ENCODE results near the gene SPINT4.

Gene SPINT4

GRCh38 chr20:45764618-45765282, 42.6 kb downstream of the SPINT4 start:
- in situ Hi-C loops (cut with MboI; ENCODE audit: low sequenced_read_pairs) = loop anchor here (25.0 kb wide), 1 partner anchor 177 kb away; the partner anchor contains the start of gene WFDC8

- in situ Hi-C loops (cut with MboI; ENCODE audit: low sequenced_read_pairs) = loop anchor here (25.0 kb wide), 1 partner anchor 178 kb away; the partner anchor contains the start of gene WFDC8
Observed at GRCh38 chr20:45765307-45765875, 43.2 kb downstream of the SPINT4 start.

GRCh38 chr20:45765980-45766379, 43.8 kb downstream of the SPINT4 start:
- in situ Hi-C loops (cut with MboI; ENCODE audit: low sequenced_read_pairs) = loop anchor here (25.0 kb wide), 1 partner anchor 179 kb away; the partner anchor contains the start of gene WFDC8

- in situ Hi-C loops (cut with MboI; ENCODE audit: low sequenced_read_pairs) = loop anchor here (25.0 kb wide), 1 partner anchor 181 kb away; the partner anchor contains the start of gene WFDC8
Observed at GRCh38 chr20:45768479-45768878, 46.3 kb downstream of the SPINT4 start.

- in situ Hi-C loops (cut with MboI; ENCODE audit: low sequenced_read_pairs) = loop anchor here (25.0 kb wide), 1 partner anchor 184 kb away; the partner anchor contains the start of gene WFDC8
Observed at GRCh38 chr20:45771182-45771759, 49.1 kb downstream of the SPINT4 start.

- in situ Hi-C loops (cut with MboI; ENCODE audit: low sequenced_read_pairs) = loop anchor here (25.0 kb wide), 1 partner anchor 185 kb away; the partner anchor contains the start of gene WFDC8
Observed at GRCh38 chr20:45772693-45773092, 50.5 kb downstream of the SPINT4 start.

- in situ Hi-C loops (cut with MboI; ENCODE audit: low sequenced_read_pairs) = loop anchor here (25.0 kb wide), 2 partner anchors 188 to 587 kb away; partner anchors contain the start of gene WFDC8
Observed at GRCh38 chr20:45774945-45775344, 52.8 kb downstream of the SPINT4 start.

- in situ Hi-C loops (cut with MboI; ENCODE audit: low sequenced_read_pairs) = loop anchor here (25.0 kb wide), 1 partner anchor 587 kb away; no protein-coding TSS in a partner anchor
Observed at GRCh38 chr20:45775411-45775810, 53.3 kb downstream of the SPINT4 start.
